H1 (cell line): ENCODE data around the gene SYT13. TPM values are rescaled to one million over a fixed set of nuclear protein-coding genes. Genes with fewer than 3 reads are reported as not detected.
A peak's percentile ranks its signal among the peaks of the same experiment; 100 is the strongest.

ENCODE experiments used
- CTCF ChIA-PET: fragments of 300-600 bp; sonication (Branson Sonifier 250); formaldehyde crosslinking; loops from one replicate; lab custom pipeline; 2021; ENCODE audit not compliant: partially characterized antibody; lab: Charles Lee
- POLR2A ChIA-PET: fragments of 300-600 bp; sonication (Branson Sonifier 250); formaldehyde crosslinking; loops from one replicate; lab custom pipeline; 2021; ENCODE audit warnings: inconsistent platforms; ENCODE audit not compliant: partially characterized antibody; lab: Charles Lee
- DNase-seq, 2 experiments: peaks; one replicate each; pipeline versions ENCODE4 v3.0.0 to v3.0.0-alpha.2; 2010 to 2022; ENCODE audit warnings: low spot score in 2 of 2, low read depth in 1 of 2, mixed read lengths in 1 of 2
- FAIRE-seq: peaks from 2 replicates; lab custom pipeline; 2011; peaks lifted over from hg19 to GRCh38; lab: Jason Lieb, UNC
- H2AFZ ChIP-seq: 2 replicates; pipeline ENCODE4 v1.8.1; 2012; ENCODE audit warnings: low read length, inconsistent platforms
- H2AK5ac ChIP-seq: 2 replicates; pipeline ENCODE4 v1.6.1; 2013; ENCODE audit warnings: low read depth, low read length
- H2BK120ac ChIP-seq: replicated peaks from 2 replicates; pipeline ENCODE3; 2013; ENCODE audit warnings: low read depth, low read length, inconsistent platforms
- H2BK12ac ChIP-seq: 2 replicates; pipeline ENCODE4 v1.6.1; 2013; ENCODE audit warnings: low read depth, low read length
- H2BK15ac ChIP-seq: 2 replicates; pipeline ENCODE4 v1.6.1; 2013; ENCODE audit warnings: low read length
- H2BK20ac ChIP-seq: 2 replicates; pipeline ENCODE4 v1.6.1; 2013; ENCODE audit warnings: low read length
- H2BK5ac ChIP-seq: 2 replicates; pipeline ENCODE4 v1.6.1; 2013; ENCODE audit warnings: low read depth, low read length
- H3K14ac ChIP-seq: 2 replicates; pipeline ENCODE4 v1.6.1; 2013; ENCODE audit warnings: inconsistent platforms; ENCODE audit not compliant: insufficient read length
- H3K18ac ChIP-seq: 2 replicates; pipeline ENCODE4 v1.6.1; 2013; ENCODE audit warnings: low read length; ENCODE audit errors: extremely low read depth
- H3K23ac ChIP-seq: 2 replicates; pipeline ENCODE4 v1.6.1; 2013; ENCODE audit warnings: inconsistent platforms; ENCODE audit not compliant: insufficient read length
- H3K23me2 ChIP-seq: 2 replicates; pipeline ENCODE4 v1.6.1; 2013; ENCODE audit warnings: low read depth, low read length
- H3K27ac ChIP-seq: 2 replicates; pipeline ENCODE4 v1.6.1; 2011; ENCODE audit warnings: low read depth, low read length, inconsistent platforms
- H3K27me3 ChIP-seq, 4 experiments: replicated peaks in 1 of 4; 1 replicate in 1 of 4; 2 replicates in 3 of 4; pipeline versions ENCODE4 v1.6.1 to v1.8.1; 2011 to 2013; ENCODE audit warnings: low read length in 3 of 4, mild to moderate bottlenecking in 3 of 4, inconsistent platforms in 2 of 4, mixed read lengths in 2 of 4, moderate library complexity in 1 of 4; ENCODE audit not compliant: control insufficient read depth in 3 of 4, insufficient read depth in 3 of 4; ENCODE audit errors: extremely low read depth in 1 of 4
- H3K36me3 ChIP-seq, 4 experiments: 2 replicates each; pipeline versions ENCODE4 v1.6.1 to v1.8.1; 2011 to 2013; ENCODE audit warnings: mild to moderate bottlenecking in 4 of 4, low read length in 3 of 4, moderate library complexity in 2 of 4, control low read depth in 1 of 4, inconsistent platforms in 1 of 4; ENCODE audit not compliant: insufficient read depth in 4 of 4, control insufficient read depth in 2 of 4
- H3K4ac ChIP-seq: replicated peaks from 2 replicates; pipeline ENCODE3; 2013; ENCODE audit warnings: low read length, low read depth, mixed read lengths, inconsistent platforms; ENCODE audit not compliant: insufficient read length
- H3K4me1 ChIP-seq, 4 experiments: replicated peaks in 1 of 4; 1 replicate in 1 of 4; 2 replicates in 3 of 4; pipeline versions ENCODE4 v1.6.1 to v1.8.1; 2011 to 2013; ENCODE audit warnings: low read length in 3 of 4, inconsistent platforms in 2 of 4, mixed read lengths in 1 of 4; ENCODE audit not compliant: insufficient read depth in 4 of 4, control insufficient read depth in 3 of 4
- H3K4me2 ChIP-seq, 2 experiments: 2 replicates each; pipeline versions ENCODE4 v1.6.1 to v1.8.1; 2011 to 2013; ENCODE audit warnings: low read depth in 2 of 2, low read length in 2 of 2, control low read depth in 1 of 2, inconsistent platforms in 1 of 2, mild to moderate bottlenecking in 1 of 2; ENCODE audit not compliant: insufficient read depth in 1 of 2
- H3K4me3 ChIP-seq, 4 experiments: fragments of 200-600, 300-600 bp in 1 of 4; sonication (generic), shearing (Covaris generic), sonication (Bioruptor Twin) in 1 of 4; 2 replicates each; pipeline versions ENCODE4 v1.5.1 to v1.8.1; 2011 to 2016; ENCODE audit warnings: low read length in 4 of 4, low read depth in 3 of 4, control low read depth in 2 of 4, inconsistent platforms in 2 of 4, mild to moderate bottlenecking in 2 of 4, mixed read lengths in 1 of 4, moderate library complexity in 1 of 4; ENCODE audit not compliant: insufficient read depth in 2 of 4; ENCODE audit errors: extremely low read depth in 1 of 4
- H3K56ac ChIP-seq: replicated peaks from 2 replicates; pipeline ENCODE3; 2013; ENCODE audit warnings: low read depth, mild to moderate bottlenecking, mixed read lengths, low read length, inconsistent platforms; ENCODE audit not compliant: insufficient read length
- H3K79me1 ChIP-seq: 2 replicates; pipeline ENCODE4 v1.6.1; 2013; ENCODE audit warnings: low read depth, low read length, control low read depth
- H3K79me2 ChIP-seq, 2 experiments: 2 replicates each; pipeline versions ENCODE4 v1.6.1 to v1.8.1; 2012 to 2013; ENCODE audit warnings: low read length in 2 of 2, mild to moderate bottlenecking in 2 of 2, inconsistent platforms in 1 of 2; ENCODE audit not compliant: insufficient read depth in 2 of 2, control insufficient read depth in 1 of 2
- H3K9ac ChIP-seq, 4 experiments: replicated peaks in 1 of 4; 1 replicate in 1 of 4; 2 replicates in 3 of 4; pipeline versions ENCODE4 v1.6.1 to v1.8.1; 2011 to 2013; ENCODE audit warnings: low read depth in 3 of 4, low read length in 3 of 4, control low read depth in 2 of 4, mild to moderate bottlenecking in 2 of 4, moderate library complexity in 2 of 4, inconsistent platforms in 1 of 4; ENCODE audit errors: extremely low read depth in 1 of 4
- H3K9me3 ChIP-seq, 2 experiments: 2 replicates each; pipeline versions ENCODE4 v1.6.1 to v1.8.1; 2012 to 2013; ENCODE audit warnings: mild to moderate bottlenecking in 2 of 2, moderate library complexity in 2 of 2, control low read depth in 1 of 2, inconsistent platforms in 1 of 2, low read depth in 1 of 2, low read length in 1 of 2, mixed read lengths in 1 of 2; ENCODE audit not compliant: insufficient read depth in 2 of 2
- H4K20me1 ChIP-seq, 2 experiments: replicated peaks in 1 of 2; 2 replicates each; pipeline versions ENCODE3 to v1.8.1; 2011 to 2013; ENCODE audit warnings: inconsistent platforms in 2 of 2, low read length in 2 of 2, mild to moderate bottlenecking in 1 of 2; ENCODE audit not compliant: insufficient read depth in 2 of 2, control insufficient read depth in 1 of 2
- H4K5ac ChIP-seq: 2 replicates; pipeline ENCODE4 v1.6.1; 2013; ENCODE audit warnings: low read length, low read depth, mixed read lengths, inconsistent platforms; ENCODE audit not compliant: insufficient read length
- H4K8ac ChIP-seq: 2 replicates; pipeline ENCODE4 v1.8.0; 2013; ENCODE audit warnings: mild to moderate bottlenecking, moderate library complexity, low read length, inconsistent platforms; ENCODE audit not compliant: insufficient read depth; ENCODE audit errors: extremely low read depth
- H4K91ac ChIP-seq: replicated peaks from 2 replicates; pipeline ENCODE3; 2013; ENCODE audit warnings: low read length, mixed read lengths, inconsistent platforms; ENCODE audit not compliant: insufficient read length
- CBX5 ChIP-seq: fragments of 300-800, 300-1000 bp; sonication (generic); IDR thresholded peaks from 2 replicates; pipeline ENCODE4 v1.7.1; 2016; ENCODE audit warnings: antibody characterized with exemption, low read length, low read depth
- HDAC6 ChIP-seq: IDR thresholded peaks from one replicate; pipeline ENCODE4 v1.7.1; 2012; ENCODE audit warnings: low read depth, mild to moderate bottlenecking, inconsistent platforms, low read length, moderate library complexity
- NANOG ChIP-seq: IDR thresholded peaks from 2 replicates; pipeline ENCODE4 v1.6.1; 2011; ENCODE audit warnings: low read length, low read depth, mild to moderate bottlenecking, inconsistent platforms; ENCODE audit not compliant: insufficient read depth, poor library complexity, severe bottlenecking
- POU5F1 ChIP-seq: IDR thresholded peaks from 2 replicates; pipeline ENCODE4 v1.6.1; 2011; ENCODE audit warnings: low read depth, mild to moderate bottlenecking, low read length, moderate library complexity
- RFX5 ChIP-seq: IDR thresholded peaks from 2 replicates; pipeline ENCODE4 v1.6.1; 2011; ENCODE audit warnings: low read depth, low read length, improper control_type of control experiment, borderline replicate concordance
- RNF2 ChIP-seq: fragments of 200-900, 300-1000 bp; sonication (generic); IDR thresholded peaks from 2 replicates; pipeline ENCODE4 v1.7.1; 2016; ENCODE audit warnings: borderline replicate concordance, low read depth, mild to moderate bottlenecking, antibody characterized with exemption, low read length; ENCODE audit not compliant: poor library complexity, severe bottlenecking; ENCODE audit errors: missing control alignments
- SUZ12 ChIP-seq: fragments of 200-600 bp; sonication (generic); IDR thresholded peaks from 2 replicates; pipeline ENCODE4 v1.6.1; 2012; ENCODE audit warnings: mild to moderate bottlenecking, inconsistent platforms, low read length, moderate library complexity, mixed read lengths
- YY1 ChIP-seq: IDR thresholded peaks from 2 replicates; pipeline ENCODE4 v1.6.1; 2011; ENCODE audit warnings: low read depth, mild to moderate bottlenecking, low read length
- polyA plus RNA-seq, 7 experiments: library from polyadenylated mRNA; depleted of rRNA in 3 of 7; stranded (reverse) in 5 of 7; unstranded in 2 of 7; fragments of >200 nt in 5 of 7; fragments of 200-250 nt in 2 of 7; gene quantifications; 1 replicate in 5 of 7; 2 replicates in 1 of 7; 4 replicates in 1 of 7; pipeline versions ENCODE4 v1.2.1 to v1.2.3, GENCODE V29; 2011 to 2013; ENCODE audit warnings: missing spikeins in 2 of 7, mixed read lengths in 2 of 7
- total RNA-seq: library from RNA; stranded (reverse); fragmentation: NEBNext Ultra II Directional; extraction: Animal tissue kit (Norgen Biotek cat#: 25700); gene quantifications from 2 replicates; pipeline ENCODE4 v1.2.1, GENCODE V29; 2021
- TF ChIP-seq, protein P1 (sequence below), 3 experiments: IDR thresholded peaks; 1 replicate in 2 of 3; 2 replicates in 1 of 3; pipeline versions ENCODE4 v1.5.1 to v1.6.1; 2011; ENCODE audit warnings: low read length in 3 of 3, mild to moderate bottlenecking in 3 of 3, inconsistent platforms in 2 of 3, low read depth in 1 of 3, moderate library complexity in 1 of 3; ENCODE audit not compliant: insufficient read depth in 1 of 3; ENCODE audit errors: control extremely low read depth in 1 of 3
- TF ChIP-seq, protein P2 (sequence below): IDR thresholded peaks from 2 replicates; pipeline ENCODE4 v1.6.1; 2012; ENCODE audit warnings: low read length, inconsistent platforms

The SYT13 gene
- total and polyA plus RNA-seq, 2 of the 8 experiments (the other 6 are each of a cell fraction or from before 2014, with no cell fraction given), result 4.8 to 13.2 TPM

DNA sequence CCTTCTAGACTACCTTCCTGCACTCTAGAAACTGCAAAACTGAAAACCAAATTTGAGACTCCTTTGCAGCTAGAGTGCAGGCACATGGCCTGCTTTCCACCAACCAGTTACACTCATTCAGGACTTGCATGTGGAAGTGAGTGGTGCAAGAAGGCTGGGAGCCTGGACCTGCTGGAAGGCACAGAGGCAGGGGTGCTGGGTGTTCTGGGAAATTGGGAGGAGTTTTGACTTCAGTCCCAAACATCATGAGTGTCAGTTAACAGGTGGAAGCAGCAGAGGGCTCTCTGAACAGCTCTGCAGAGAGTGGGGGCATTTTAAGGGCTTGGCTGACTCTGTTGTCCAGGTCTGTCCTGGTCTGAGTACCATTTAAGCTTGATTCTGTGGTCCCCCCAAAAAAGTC is 49.3 kb upstream of the SYT13 start:
- no peak overlapping the region for H3K18ac ChIP-seq
- H3K27me3 ChIP-seq, result no peaks in the 10 kb centered on the region; a peak in 1 of 7 replicates
- H4K20me1 ChIP-seq, result no peaks in the 10 kb centered on the region
- H3K9ac ChIP-seq, result no peak overlapping the region
- H3K36me3 ChIP-seq, result no peaks in the 10 kb centered on the region
- H3K4me2 ChIP-seq, result no peak overlapping the region
- peak overlapping the region; percentile 57; the same call in 1 of the 2 replicates for H2AFZ ChIP-seq
- peak in 1 of 2 experiments; percentile 36 for DNase-seq
- no peak overlapping the region for H3K56ac ChIP-seq
- no peak for FAIRE-seq
- no peaks in the 10 kb centered on the region for H3K23me2 ChIP-seq
- no peak overlapping the region for H2BK12ac ChIP-seq
- H4K8ac ChIP-seq, result no peak overlapping the region
- H3K23ac ChIP-seq, result no peak overlapping the region
- TF ChIP-seq SUZ12, result no peak
- no peak for TF ChIP-seq HDAC6
- TF ChIP-seq, protein P1, sequence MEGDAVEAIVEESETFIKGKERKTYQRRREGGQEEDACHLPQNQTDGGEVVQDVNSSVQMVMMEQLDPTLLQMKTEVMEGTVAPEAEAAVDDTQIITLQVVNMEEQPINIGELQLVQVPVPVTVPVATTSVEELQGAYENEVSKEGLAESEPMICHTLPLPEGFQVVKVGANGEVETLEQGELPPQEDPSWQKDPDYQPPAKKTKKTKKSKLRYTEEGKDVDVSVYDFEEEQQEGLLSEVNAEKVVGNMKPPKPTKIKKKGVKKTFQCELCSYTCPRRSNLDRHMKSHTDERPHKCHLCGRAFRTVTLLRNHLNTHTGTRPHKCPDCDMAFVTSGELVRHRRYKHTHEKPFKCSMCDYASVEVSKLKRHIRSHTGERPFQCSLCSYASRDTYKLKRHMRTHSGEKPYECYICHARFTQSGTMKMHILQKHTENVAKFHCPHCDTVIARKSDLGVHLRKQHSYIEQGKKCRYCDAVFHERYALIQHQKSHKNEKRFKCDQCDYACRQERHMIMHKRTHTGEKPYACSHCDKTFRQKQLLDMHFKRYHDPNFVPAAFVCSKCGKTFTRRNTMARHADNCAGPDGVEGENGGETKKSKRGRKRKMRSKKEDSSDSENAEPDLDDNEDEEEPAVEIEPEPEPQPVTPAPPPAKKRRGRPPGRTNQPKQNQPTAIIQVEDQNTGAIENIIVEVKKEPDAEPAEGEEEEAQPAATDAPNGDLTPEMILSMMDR (IDR thresholded peaks at IDR 0.05; ENCODE audit: control extremely low read depth in 1 of 3, insufficient read depth in 1 of 3, low read depth in 1 of 3, low read length in 3 of 3), result no peak
- TF ChIP-seq YY1, result no peak
- TF ChIP-seq NANOG, result no peak
- TF ChIP-seq, protein P2, sequence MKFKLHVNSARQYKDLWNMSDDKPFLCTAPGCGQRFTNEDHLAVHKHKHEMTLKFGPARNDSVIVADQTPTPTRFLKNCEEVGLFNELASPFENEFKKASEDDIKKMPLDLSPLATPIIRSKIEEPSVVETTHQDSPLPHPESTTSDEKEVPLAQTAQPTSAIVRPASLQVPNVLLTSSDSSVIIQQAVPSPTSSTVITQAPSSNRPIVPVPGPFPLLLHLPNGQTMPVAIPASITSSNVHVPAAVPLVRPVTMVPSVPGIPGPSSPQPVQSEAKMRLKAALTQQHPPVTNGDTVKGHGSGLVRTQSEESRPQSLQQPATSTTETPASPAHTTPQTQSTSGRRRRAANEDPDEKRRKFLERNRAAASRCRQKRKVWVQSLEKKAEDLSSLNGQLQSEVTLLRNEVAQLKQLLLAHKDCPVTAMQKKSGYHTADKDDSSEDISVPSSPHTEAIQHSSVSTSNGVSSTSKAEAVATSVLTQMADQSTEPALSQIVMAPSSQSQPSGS, result no peak
- no peak for TF ChIP-seq RNF2
- TF ChIP-seq RFX5, result no peak
- TF ChIP-seq POU5F1, result no peak
- no peak for TF ChIP-seq CBX5
- no peak overlapping the region for H4K91ac ChIP-seq
- H3K4ac ChIP-seq, result no peak overlapping the region
- no peak overlapping the region for H3K4me3 ChIP-seq
- H2BK20ac ChIP-seq, result no peak overlapping the region
- H2BK120ac ChIP-seq, result no peak overlapping the region
- peaks cover 0 to 2% (median 0%) of the 10 kb centered on the region in 4 experiments; a peak in 3 of 7 replicates for H3K4me1 ChIP-seq
- POLR2A ChIA-PET, result no interaction called here
- no peak overlapping the region for H2AK5ac ChIP-seq
- H2BK15ac ChIP-seq, result no peak overlapping the region
- no peak overlapping the region for H3K27ac ChIP-seq
- H3K79me1 ChIP-seq, result no peaks in the 10 kb centered on the region
- no peaks in the 10 kb centered on the region for H3K9me3 ChIP-seq
- H3K14ac ChIP-seq, result no peak overlapping the region
- CTCF ChIA-PET, result interaction anchor here (0.9 to 3.2 kb wide), 10 partner anchors 16 to 436 kb away, joined by 3 to 9 read pairs (median 4); no protein-coding TSS in a partner anchor
- no peak overlapping the region for H4K5ac ChIP-seq
- H3K79me2 ChIP-seq, result no peaks in the 10 kb centered on the region
- no peak overlapping the region for H2BK5ac ChIP-seq
